Activated CD4-positive, alpha-beta T cell treated with anti-CD3 and anti-CD28 coated beads for 1 hour (primary cell): ENCODE results near the gene CDC45.

ENCODE experiments used
- DNase-seq: peaks from one replicate; pipeline ENCODE4 v3.0.0-alpha.2; 2020

The CDC45 gene

DNA sequence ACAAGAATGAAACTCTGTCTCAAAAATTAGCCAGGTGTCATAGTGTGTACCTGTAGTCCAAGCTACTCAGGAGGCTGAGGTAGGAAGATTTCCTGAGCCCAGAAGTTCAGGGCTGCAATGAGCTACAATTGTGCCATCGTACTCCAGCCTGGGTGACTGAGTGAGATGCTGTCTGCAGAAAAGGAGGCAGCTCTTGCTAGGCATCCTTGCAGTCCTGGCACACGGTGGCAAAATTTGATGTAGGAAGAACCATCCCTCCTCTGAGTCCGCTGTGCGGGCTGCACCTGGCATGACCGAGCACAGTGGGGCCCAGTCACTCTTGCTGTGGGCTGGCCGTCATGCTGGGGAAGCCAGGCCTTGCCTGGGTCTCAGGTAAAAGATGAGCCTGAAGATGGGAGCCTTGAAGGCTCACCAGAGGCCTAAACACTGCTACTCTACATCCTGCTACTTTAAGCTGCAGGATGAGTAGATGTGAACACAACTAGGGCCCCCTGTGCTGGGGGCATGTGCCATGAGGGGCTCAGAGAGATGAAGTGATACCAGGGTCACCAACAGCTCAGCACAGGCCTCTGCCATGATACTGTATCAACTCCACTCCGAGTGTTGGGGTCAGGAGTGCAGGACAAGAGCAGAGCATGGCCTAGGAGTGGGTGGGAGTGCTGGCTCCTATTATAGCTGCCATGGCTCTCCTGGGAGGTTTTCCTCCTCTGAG, 18.6 kb downstream of the CDC45 start:
- no peak for DNase-seq

DNA sequence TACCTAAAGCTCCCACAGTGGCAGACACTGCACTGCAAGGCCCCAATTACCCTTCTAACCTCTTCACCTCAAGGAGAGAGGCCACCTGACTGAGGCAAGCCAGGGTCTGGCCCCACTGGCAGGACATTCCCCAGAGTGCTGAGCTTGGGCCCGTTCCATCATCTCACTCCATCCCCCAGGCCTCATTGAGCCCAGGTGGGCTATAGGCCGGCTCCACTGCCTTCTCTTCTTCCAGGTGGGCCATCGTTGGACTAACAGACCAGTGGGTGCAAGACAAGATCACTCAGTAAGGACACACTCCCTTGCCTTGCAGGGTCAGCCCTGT, 19.1 kb downstream of the CDC45 start:
- no peak for DNase-seq

DNA sequence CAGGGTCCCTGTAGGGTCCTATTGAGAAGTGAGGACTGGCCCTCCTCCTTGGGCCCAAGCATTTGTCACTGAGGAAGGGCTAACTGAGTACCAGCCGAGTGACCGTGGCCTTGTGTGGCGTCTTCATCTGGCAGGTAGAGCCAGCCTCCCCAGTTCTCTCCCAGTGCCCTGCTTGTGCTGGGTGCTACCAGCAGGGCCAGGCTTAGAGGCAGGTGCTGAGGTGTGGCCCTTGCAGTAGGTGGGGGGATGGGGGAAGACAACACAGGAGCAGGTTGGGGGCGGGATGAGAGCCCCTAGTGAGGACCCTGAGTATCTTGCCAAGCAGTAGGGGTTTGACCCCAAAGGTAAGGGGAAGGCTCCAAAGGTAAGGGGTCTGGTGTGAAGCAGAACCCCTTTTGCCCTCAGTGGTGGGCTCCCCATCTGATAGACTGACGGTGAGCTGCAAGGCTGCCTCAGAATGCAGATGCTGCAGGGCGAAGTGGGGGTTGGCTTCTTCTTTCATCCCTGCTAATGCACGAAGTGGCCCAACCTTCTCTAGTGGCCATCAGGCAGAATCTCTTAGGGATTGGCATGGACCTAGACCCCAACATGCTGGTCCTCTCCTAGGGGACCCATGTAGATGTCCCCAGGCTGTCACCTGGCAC, 19.6 kb downstream of the CDC45 start:
- no peak for DNase-seq

DNA sequence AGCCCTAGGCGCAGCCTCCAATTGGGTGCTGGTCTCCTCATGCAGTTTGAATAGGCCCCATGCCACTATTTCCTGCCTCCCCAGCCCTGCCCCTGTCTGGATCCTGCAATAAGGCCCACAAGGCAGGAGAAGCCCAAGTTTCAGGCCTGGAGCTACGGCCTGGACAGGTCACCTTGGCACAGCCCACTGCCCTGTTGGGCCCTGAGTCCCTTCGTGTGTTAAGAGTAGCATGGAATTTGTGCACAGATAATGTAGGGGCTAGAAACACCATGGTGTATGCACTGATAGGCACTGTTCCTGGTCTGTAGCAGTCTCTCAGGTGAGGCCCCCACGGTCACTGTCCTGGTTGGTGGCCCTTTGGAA, 20.1 kb downstream of the CDC45 start:
- DNase-seq: no peak

DNA sequence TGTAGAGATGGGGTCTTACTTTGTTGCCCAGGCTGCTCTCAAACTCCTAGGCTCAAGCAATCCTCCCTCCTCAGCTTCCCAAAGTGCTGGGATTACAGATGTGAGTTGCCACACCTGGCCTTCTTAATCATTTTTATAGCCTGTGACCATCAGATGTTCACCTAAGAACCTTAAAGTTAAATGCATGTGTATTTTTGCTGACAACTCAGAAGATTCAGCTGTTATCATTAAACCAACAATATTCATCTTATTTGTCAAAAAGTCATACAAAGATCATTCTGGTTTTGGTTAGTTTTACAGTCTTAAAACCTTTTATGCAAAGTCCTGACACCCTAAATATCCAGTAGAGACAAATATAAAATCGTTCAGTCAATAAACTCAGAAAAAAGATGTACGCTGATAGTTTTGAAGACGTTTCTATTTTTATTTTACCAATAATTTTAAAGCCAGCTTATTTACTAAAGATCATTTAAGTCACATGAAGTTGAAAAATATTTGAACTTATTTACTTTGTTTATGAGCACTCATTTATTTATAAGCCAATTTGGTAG, 22.3 kb downstream of the CDC45 start:
- no peak for DNase-seq

DNA sequence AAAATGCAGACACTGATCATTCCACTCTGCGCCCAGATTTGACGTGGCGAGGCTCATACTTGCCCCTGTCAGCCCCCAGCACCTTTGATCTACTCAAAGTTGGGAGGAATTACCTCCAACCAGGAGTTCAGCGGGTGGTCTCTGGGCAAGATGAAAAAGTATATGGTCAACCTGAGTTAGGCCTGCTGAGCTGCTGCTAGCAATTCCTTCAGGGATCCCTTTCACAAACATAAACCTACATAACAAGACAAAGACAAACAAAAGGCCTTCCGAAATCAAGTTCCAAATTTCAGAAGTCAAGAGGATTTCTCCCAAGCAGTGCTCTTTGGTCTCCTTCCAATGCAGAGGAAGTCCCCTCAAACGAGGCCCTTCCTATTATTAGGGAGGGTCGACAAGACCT, 23.6 kb downstream of the CDC45 start:
- DNase-seq: no peak

DNA sequence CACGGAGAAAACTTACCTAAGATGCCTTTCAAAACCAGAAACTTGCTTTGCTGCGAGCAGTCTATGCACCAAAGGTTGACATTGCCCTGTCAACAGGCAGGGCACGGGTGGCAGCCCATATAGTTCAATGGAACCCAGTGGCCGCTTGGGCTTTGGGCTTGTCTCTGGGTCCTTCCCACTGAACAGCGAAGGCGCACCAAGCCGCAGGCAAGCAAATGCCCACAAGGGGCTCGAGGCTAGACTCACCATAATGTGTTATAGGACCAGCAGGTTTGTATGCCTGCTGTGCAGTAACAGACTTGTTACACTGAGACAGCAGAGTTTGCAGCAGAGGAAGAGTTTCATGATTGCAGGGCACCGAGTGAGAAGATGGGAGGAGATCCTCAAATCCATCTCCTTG, 24.1 kb downstream of the CDC45 start:
- DNase-seq: no peak

DNA sequence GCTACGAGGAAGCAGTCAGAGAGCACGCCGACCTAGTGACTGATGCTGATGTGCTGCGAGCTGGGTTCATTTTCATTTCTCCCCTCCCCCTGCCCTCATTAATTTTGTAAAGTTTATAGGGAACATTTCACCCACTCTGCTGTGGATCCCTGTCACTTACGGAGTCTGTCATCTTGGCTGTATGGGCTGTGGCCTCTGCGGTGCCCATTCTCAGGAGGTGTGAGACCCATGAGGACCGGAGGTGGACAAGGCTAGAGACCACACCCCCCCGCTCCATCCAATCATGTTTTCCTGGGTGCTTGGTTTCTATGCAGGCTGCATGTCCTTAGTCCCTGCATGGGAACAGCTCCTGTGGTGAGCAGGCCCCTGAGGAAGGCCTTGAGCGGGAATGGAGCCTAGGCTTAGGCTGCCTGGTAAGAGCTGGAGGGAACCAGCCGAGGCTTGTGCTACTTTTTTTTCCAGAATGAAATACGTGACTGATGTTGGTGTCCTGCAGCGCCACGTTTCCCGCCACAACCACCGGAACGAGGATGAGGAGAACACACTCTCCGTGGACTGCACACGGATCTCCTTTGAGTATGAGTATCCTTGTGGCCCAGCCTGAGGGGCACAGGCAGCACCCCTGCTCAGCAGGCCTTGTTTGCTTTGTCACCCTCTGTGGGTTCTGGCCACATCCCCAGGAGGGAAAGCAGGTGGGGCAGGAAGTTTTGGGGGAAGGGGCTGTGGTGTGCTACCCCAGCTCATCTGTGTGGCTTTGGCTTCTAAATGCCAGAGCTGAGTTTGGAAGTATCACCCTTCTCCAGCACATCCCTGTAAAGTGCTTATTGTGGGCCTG, 25.4 kb downstream of the CDC45 start:
- no peak for DNase-seq

DNA sequence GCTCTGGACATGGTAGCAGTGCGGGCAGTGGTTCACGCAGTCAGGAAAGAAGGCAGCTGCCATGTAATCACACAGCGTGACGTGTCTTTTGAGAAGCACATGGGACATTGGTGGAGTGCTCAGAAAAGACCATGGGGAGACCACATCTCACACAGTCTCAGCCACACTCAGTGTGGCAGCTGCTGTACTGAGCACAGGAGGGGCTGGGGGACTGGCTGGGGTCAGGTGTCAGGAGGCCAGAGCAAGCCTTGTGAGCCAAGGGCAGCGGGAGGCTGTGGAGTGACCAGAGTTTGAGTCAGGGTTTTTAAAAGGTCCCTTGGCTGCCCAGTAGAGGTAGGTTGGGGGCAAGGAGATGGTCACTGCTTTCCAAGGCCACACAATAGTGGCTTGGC, 26.0 kb downstream of the CDC45 start:
- DNase-seq: no peak

DNA sequence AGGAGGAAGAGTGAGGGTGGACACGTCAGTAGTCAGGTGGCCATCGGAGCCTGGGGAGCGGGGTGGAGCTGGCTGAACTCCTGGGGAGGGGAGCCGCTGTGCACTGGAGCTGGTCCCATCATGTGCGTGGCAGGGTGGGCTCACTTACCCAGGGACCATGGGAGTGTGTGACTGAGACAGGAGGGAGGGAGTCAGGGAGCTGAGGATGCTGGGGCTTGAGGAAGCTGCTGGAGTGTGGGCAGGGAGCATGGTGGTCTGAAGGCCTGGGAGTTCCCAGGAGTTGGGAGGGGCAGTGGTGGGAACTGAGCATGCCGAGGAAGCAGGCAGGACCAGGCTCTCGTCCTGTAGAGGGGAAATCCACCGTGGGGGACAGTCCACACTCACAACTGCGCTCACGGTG, 26.5 kb downstream of the CDC45 start:
- no peak for DNase-seq

DNA sequence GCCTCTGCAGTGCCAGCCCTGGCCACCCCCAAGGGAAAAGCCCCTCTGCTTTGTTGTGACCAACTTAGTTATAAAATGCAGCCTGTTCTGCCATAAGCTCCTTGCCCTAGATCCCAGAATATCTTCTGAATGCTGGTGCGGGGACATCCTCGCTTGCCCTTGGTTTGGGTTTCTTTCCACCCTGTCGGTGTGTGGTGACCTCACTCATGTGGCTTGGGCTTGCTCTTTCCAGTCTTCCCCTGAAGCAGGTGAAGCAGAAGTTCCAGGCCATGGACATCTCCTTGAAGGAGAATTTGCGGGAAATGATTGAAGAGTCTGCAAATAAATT, 27.8 kb downstream of the CDC45 start:
- DNase-seq: no peak

DNA sequence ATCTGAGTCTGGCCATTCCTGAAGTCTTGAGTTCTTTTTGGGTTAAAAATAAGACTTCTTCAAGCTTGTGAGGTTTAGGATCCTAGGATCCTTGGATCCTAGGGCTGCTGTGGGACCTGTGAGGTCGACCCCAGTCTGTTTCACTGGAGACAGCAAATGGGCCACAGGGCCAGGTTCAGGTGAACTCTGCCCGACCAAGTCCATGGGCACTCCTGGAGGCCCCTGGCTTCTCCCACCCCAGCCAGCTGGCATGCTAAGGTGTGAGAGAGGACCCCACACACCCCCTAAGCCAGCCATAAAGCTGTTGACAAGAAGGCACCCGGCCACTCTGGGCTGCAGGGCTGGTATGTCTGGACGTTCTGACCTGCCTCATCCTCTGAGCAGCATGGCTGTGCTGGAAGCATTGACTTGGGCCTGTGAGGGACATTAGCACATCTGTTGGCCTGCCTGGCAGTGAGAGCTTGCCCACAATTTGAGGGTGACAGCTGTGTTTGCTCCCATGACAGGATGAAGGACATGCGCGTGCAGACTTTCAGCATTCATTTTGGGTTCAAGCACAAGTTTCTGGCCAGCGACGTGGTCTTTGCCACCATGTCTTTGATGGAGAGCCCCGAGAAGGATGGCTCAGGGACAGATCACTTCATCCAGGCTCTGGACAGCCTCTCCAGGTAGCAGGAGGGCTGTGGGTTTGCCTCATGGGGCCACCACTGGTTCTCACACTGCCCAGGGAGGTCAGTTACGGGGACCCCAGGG, 28.5 kb downstream of the CDC45 start:
- DNase-seq: no peak

DNA sequence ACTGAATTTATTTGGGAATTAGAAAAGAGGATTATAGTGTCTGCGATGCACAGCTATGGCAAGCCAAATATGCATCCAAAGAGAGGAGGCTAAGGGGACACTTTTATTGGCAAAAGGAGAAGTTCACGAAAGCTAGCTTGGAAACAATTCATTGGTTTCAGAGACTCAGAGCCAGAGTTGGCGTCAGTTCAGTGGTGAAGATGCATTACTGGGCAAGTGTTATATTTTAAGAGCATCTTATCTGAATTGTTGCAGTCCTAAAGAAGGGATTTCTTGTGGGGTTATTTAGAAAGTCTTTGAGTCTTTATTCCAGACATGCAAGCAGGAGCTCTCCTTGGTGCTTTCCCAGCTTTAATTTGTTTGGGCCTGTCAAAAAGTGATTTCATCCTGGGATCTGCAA, 29.5 kb downstream of the CDC45 start:
- no peak for DNase-seq

DNA sequence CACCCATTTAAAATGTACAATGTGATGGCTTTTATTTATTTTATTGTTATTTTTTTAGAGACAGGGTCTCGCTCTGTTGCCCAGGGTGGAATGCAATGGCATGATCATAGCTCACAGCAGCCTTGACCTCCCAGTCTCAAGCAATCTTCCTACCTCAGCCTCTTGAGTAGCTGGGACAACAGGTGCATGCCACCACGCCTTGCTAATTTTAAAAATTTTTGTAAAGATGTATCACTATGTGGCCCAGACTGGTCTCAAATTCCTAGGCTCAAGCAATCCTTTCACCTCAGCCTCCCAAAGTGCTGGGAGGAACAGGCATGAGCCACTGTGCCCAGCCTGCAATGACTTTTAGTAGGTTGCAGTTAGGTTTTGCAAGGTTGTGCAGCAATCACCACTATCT, 30.2 kb downstream of the CDC45 start:
- DNase-seq: no peak

DNA sequence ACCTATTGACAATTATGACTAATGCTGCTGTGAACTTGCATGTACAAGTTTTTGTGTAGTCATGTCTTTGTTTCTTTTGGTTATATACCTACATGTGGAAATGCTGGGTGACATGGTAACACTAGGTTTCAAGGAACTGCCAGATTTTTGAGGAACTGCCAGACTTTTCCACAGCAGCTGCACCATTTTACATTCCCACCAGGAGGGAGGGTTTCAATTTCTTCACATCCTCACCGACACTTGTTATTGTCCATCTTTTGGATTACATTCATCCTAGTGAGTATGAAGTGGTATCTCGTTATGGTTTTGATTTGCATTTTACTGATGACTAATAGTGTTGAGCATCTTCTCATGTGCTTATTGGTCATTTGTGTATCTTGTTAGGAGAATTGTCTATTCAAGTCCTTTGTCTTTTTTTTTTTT, 31.2 kb downstream of the CDC45 start:
- DNase-seq: no peak

DNA sequence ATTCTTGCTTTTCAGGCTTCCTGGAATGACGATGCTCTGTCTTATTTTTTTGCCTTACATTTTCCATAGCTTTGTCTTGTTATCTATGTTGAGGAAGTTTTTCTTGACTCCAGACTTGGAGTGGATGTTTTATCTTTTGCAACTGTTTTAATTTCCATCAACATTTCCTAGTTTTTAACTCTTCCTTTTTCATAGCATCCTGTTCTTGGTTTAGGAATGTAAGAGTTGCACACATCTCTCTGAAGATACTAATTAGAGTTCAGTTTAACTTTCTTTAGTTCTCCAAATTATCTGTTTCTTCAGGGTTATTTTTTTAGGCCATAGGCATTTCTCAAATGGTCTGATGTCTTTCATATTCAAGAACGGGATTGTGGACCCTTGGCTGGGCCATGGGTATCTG, 34.1 kb downstream of the CDC45 start:
- DNase-seq: no peak

DNA sequence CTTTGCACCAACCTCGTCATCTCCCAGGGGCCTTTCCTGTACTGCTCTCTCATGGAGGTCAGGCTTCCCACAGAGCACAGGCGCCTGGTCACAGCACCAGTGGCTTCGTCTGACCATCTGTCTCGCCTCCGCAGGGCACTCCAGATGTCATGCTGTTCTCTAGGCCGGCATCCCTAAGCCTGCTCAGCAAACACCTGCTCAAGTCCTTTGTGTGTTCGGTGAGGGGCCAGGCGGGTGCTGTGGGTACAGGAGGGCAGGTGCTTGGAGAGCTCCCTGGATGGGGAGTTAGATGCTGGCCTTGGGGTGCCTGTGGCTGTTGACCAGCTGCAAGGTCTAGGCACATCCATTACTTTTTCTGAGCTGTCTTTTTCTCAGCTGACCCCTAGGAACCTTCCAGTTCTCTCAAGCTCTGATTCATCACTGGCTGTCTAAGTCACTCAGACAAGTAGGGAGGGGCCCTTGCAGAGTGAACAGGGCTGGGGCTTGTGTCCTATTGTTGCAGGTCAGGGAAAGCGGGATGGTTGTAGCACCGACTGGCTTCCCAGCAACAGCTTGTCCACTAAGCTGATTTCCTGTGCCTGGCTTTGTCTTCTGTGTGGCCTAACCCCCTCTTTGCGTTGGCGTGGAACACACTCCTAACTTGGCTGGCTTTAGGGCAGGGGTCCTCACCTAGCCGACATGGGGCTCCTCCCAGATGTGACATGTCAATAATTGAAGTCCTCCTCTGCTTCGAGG, 35.3 kb downstream of the CDC45 start:
- DNase-seq: no peak

DNA sequence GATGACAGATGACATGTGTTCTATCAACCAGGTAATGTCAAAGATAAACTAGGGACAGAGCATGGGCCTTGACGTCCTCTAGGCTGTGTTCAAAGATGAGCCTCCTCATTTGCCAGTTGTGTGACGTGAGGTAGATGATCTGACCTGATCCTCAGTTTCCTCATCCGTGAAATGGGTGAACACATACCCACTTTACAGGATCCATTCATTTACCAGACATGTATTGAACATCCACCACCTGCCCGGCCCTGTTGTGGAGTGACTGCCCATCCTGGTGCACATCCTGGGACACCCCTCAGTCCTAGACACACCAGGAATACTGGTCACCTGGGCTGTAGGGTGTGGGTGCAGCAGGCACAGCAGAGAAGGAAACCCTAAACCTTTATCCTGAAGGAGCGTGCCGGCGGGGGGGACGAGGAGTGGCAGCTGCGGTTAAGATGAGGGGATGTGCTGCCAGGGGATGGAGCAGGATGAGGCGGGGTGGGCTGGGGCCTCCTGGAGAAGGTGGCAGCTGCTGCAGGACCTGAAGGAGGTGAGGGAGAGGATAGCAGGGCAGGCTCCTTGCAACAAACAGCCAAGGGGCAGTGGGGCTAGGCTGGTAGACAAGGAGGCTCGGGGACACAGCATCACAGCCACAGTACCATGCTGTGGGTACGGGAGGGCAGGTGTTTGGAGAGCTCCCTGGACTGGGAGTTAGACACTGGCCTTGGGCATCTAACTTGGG, 36.1 kb downstream of the CDC45 start:
- DNase-seq: no peak

DNA sequence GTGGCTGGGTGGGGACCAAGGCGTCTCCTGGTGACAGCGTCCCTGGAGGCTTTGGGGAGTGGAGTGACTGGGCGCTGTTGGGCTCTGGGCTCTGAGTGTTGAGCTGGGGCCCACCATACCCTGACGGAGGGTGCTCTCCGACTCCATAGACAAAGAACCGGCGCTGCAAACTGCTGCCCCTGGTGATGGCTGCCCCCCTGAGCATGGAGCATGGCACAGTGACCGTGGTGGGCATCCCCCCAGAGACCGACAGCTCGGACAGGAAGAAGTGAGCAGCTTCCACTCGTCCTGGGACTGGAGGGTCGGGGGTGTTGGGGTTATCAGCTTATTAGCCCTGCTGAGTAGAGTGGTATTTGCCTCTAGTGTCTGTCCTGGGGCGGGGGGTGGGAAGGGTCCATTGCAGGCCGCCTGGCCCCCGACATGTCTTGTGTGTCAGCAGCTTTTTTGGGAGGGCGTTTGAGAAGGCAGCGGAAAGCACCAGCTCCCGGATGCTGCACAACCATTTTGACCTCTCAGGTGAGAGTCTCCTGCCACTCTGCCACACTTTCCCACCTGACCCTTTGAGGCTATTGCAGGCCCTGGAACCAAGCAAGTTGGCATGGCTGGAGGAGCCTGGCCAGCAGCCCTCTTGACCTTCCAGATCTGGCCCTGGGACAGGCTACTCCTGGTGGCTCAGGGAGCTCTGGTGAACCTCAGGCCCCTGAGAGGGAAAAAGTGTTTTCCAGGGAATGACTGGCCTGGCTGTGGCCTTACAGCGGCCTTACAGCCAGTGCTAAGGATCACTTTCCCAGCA, 36.9 kb downstream of the CDC45 start:
- DNase-seq: no peak

DNA sequence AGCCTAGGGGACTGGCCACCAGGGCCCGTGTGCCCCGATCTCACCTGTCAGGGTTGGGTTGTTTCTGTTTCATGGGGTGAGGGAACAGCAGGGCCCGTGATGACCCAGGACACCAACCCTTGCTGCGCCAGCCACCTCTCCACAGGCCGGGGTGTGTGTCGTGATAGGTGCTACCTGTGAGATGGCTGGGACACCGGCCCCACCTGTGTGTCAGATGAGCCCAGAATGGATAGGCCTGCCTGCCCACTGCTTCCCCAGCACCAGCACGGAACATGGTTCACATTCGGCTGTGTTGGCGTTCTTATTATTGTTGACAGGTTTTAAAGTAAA, 37.4 kb downstream of the CDC45 start:
- DNase-seq: no peak

DNA sequence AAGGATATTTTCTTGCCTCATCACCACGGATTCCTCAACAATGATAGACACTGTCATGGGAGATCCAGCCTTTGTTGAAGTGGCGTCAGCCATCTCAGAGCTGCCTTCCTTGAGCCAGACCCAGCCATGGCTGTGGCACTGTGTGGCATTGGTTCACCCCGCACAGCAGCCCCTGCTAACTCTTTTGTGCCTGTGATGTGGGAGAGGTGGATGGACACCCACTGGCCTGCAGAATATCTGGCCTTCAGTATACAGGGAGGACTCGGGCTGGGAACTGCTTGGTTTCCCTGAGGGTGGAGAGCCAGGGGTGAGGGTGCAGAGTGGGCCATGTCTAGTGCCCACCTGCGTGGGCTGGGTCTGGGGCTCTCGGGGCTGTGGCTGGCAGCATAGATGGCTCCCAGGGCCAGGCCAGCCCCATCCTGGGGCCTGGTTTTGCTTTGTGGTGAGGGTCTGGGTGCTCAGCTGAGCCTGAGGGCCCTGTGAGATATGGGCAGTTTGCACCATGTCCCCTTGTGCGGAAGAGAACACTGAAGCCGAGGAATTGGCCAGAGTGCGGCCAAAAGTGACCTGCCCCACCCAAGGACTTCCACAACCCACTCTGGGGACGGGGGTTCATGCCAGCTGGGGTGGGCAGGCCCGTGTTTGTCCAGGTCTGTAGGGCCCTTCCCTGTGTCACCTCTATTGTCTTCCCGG, 38.3 kb downstream of the CDC45 start:
- DNase-seq: no peak
